PC-9 (cell line): ENCODE data around the gene ASTN2. TPM values are rescaled to one million over a fixed set of nuclear protein-coding genes. Genes with fewer than 3 reads are reported as not detected.
"Not testable (repeated sequence)": the region's sequence is repeated elsewhere in the genome, so short reads cannot be mapped to it uniquely, and the experiment has no call there.

ENCODE experiments used
- BruUV-seq: library from RNA; stranded (reverse); fragments of 400-500 nt; replicated peaks from 2 replicates; lab custom pipeline; 2021; lab: Mats Ljungman, UMichigan
- CTCF ChIA-PET: fragments of 300-600 bp; sonication (Branson Sonifier 250); formaldehyde crosslinking; loops from one replicate; lab custom pipeline; 2022; ENCODE audit warnings: antibody characterized with exemption; lab: Charles Lee
- POLR2A ChIA-PET: fragments of 300-600 bp; sonication (Branson Sonifier 250); formaldehyde crosslinking; loops from one replicate; lab custom pipeline; 2022; ENCODE audit warnings: antibody characterized with exemption; ENCODE audit not compliant: unreplicated experiment; lab: Charles Lee
- DNase-seq, 2 experiments: peaks; one replicate each; pipeline versions ENCODE4 v3.0.0 to v3.0.0-alpha.2; 2015 to 2022; ENCODE audit warnings: mixed read lengths in 1 of 2
- H2AFZ ChIP-seq: fragments of 200-600 bp; sonication (generic); 2 replicates; pipeline ENCODE4 v1.8.1; 2017; ENCODE audit warnings: antibody characterized with exemption
- H3F3A ChIP-seq: fragments of 200-600 bp; sonication (generic); 2 replicates; pipeline ENCODE4 v1.8.1; 2017; ENCODE audit warnings: antibody characterized with exemption, mild to moderate bottlenecking, low read depth; ENCODE audit not compliant: insufficient read depth
- H3K27ac ChIP-seq: fragments of 200-600 bp; sonication (generic); 2 replicates; pipeline ENCODE4 v1.6.1; 2016; ENCODE audit warnings: mixed run types
- H3K27me3 ChIP-seq: fragments of 200-600 bp; sonication (generic); 2 replicates; pipeline ENCODE4 v1.6.1; 2016; ENCODE audit warnings: low read depth, mixed run types; ENCODE audit not compliant: insufficient read depth
- H3K36me3 ChIP-seq: fragments of 200-600 bp; sonication (generic); 2 replicates; pipeline ENCODE4 v1.6.1; 2016; ENCODE audit warnings: low read depth, mixed run types
- H3K4me1 ChIP-seq: fragments of 200-600 bp; sonication (generic); replicated peaks from 2 replicates; pipeline ENCODE4 v1.6.1; 2016; ENCODE audit warnings: mixed run types; ENCODE audit not compliant: insufficient read depth
- H3K4me2 ChIP-seq: fragments of 200-600 bp; sonication (generic); 2 replicates; pipeline ENCODE4 v1.6.1; 2017; ENCODE audit warnings: mixed run types
- H3K4me3 ChIP-seq: fragments of 200-600 bp; sonication (generic); 2 replicates; pipeline ENCODE4 v1.6.1; 2016; ENCODE audit warnings: mixed run types
- H3K79me2 ChIP-seq: fragments of 200-600 bp; sonication (generic); 2 replicates; pipeline ENCODE4 v1.6.1; 2017; ENCODE audit warnings: low read depth, mixed run types
- H3K9me2 ChIP-seq: fragments of 200-600 bp; sonication (generic); 2 replicates; pipeline ENCODE4 v1.8.1; 2017; ENCODE audit warnings: mild to moderate bottlenecking; ENCODE audit not compliant: insufficient read depth
- H3K9me3 ChIP-seq: fragments of 200-600 bp; sonication (generic); 2 replicates; pipeline ENCODE4 v1.8.1; 2016; ENCODE audit warnings: low read depth; ENCODE audit not compliant: insufficient read depth
- H4K20me1 ChIP-seq: fragments of 200-600 bp; sonication (generic); 2 replicates; pipeline ENCODE4 v1.8.1; 2017; ENCODE audit not compliant: insufficient read depth
- EZH2 ChIP-seq: fragments of 200-600 bp; sonication (generic); IDR thresholded peaks from 2 replicates; pipeline ENCODE4 v1.8.0; 2017; ENCODE audit warnings: antibody characterized with exemption, low read depth
- intact Hi-C: fragments of 100-400 bp; cut with micrococcal nuclease; formaldehyde crosslinking; loops from one replicate; pipeline ENCODE4 v1.10.0; 2022; ENCODE audit not compliant: unreplicated experiment
- total RNA-seq: library from RNA; stranded (reverse); gene quantifications from 2 replicates; pipeline ENCODE4 v1.2.3, GENCODE V29; 2021
- TF ChIP-seq, protein P1 (sequence below): fragments of 200-600 bp; sonication (generic); conservative IDR thresholded peaks from 2 replicates; pipeline ENCODE4 v1.6.1; 2017; ENCODE audit warnings: mixed run types, antibody characterized with exemption, mild to moderate bottlenecking, moderate library complexity

ASTN2 gene
- total RNA-seq, 1 experiment from 2014 or later = 6.2 TPM

DNA sequence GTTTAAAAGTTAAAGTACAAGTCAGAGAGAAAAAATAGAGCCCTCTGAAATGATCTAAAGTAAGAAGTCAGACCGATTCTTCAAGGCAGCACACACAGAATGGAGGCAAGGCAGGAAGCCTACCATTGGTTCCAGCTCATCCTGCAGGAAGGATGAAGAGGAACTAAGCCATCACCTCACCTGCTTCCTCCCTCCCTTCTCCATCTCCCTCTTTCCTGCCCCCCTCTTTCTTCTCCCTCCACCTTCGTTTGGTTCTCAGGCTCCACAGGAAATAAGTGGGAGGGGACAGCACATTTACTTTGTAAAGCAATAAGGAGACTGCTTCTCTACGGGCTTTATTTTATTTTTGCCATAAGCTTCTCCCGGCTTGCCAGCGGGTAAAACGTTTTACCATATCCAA, 514.3 kb downstream of the ASTN2 start:
- H3K36me3 ChIP-seq = no peaks in the 10 kb centered on the region
- H3K79me2 ChIP-seq = no peaks in the 10 kb centered on the region
- ChIA-PET POLR2A (no interaction called here), CTCF (no interaction called here)
- H3K4me3 ChIP-seq = no peak overlapping the region
- no peaks in the 10 kb centered on the region for H4K20me1 ChIP-seq
- TF ChIP-seq EZH2 = no peak
- TF ChIP-seq, protein P1, sequence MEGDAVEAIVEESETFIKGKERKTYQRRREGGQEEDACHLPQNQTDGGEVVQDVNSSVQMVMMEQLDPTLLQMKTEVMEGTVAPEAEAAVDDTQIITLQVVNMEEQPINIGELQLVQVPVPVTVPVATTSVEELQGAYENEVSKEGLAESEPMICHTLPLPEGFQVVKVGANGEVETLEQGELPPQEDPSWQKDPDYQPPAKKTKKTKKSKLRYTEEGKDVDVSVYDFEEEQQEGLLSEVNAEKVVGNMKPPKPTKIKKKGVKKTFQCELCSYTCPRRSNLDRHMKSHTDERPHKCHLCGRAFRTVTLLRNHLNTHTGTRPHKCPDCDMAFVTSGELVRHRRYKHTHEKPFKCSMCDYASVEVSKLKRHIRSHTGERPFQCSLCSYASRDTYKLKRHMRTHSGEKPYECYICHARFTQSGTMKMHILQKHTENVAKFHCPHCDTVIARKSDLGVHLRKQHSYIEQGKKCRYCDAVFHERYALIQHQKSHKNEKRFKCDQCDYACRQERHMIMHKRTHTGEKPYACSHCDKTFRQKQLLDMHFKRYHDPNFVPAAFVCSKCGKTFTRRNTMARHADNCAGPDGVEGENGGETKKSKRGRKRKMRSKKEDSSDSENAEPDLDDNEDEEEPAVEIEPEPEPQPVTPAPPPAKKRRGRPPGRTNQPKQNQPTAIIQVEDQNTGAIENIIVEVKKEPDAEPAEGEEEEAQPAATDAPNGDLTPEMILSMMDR = no peak
- H3K9me3 ChIP-seq = peaks cover 3% of the 10 kb centered on the region; the same call in 1 of the 2 replicates
- no peaks in the 10 kb centered on the region for H3K9me2 ChIP-seq
- 0 out of 2 replicates have a peak, but pooled peaks cover 18% of the 10 kb centered on the region for H3K4me1 ChIP-seq
- H3K27ac ChIP-seq = no peak overlapping the region
- no peak overlapping the region for H3K4me2 ChIP-seq
- no TSS peak for BruUV-seq
- H3F3A ChIP-seq = peaks cover 12% of the 10 kb centered on the region; the same call in 1 of the 2 replicates
- no peak for DNase-seq
- intact Hi-C loops = no loop called here
- no peak overlapping the region for H2AFZ ChIP-seq
- no peaks in the 10 kb centered on the region for H3K27me3 ChIP-seq

DNA sequence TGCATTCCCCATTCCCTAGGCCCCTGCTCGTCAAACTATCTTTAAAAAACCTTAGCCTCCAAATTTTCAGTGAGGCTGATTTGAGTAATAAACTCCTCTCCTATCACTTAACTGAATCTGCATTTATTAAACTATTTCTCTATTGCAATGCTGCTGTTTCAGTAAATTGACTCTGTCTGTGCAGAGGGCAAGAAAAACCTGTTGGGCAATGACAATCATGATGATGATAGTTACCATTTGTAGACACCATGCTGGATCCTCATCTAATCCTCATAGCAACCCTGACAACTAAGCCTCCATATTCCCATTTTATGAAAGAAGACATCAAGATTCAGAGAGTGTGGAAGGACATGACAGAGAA, 514.9 kb downstream of the ASTN2 start:
- intact Hi-C loops = no loop called here
- Histone ChIP-seq H3K4me2 (no peak overlapping the region), H3K9me2 (no peaks in the 10 kb centered on the region), H3K9me3 (peaks cover 3% of the 10 kb centered on the region; the same call in 1 of the 2 replicates), H3F3A (peaks cover 12% of the 10 kb centered on the region; the same call in 1 of the 2 replicates), H3K27me3 (no peaks in the 10 kb centered on the region), H2AFZ (no peak overlapping the region), H3K4me3 (no peak overlapping the region), H3K79me2 (no peaks in the 10 kb centered on the region), H3K4me1 (0 out of 2 replicates have a peak, but pooled peaks cover 18% of the 10 kb centered on the region), H4K20me1 (no peaks in the 10 kb centered on the region), H3K36me3 (no peaks in the 10 kb centered on the region), H3K27ac (peak overlapping the region; percentile 18; the same call in 1 of the 2 replicates)
- ChIA-PET CTCF (no interaction called here), POLR2A (no interaction called here)
- no TSS peak for BruUV-seq
- peak in 1 of 2 experiments; percentile 36 for DNase-seq
- TF ChIP-seq EZH2 = no peak
- TF ChIP-seq, protein P1 = no peak

- no peak overlapping the region for H3K4me2 ChIP-seq
- H3F3A ChIP-seq = peaks cover 12% of the 10 kb centered on the region; the same call in 1 of the 2 replicates
- intact Hi-C loops = no loop called here
- ChIA-PET CTCF (no interaction called here), POLR2A (no interaction called here)
- no peaks in the 10 kb centered on the region for H3K79me2 ChIP-seq
- H3K4me1 ChIP-seq = 0 out of 2 replicates have a peak, but pooled peaks cover 18% of the 10 kb centered on the region
- H3K27ac ChIP-seq = peak overlapping the region; percentile 30; the same call in 1 of the 2 replicates
- peak; percentile 11 to 77 for DNase-seq
- H4K20me1 ChIP-seq = no peaks in the 10 kb centered on the region
- no peak for TF ChIP-seq EZH2
- TF ChIP-seq, protein P1 = no peak
- H3K36me3 ChIP-seq = no peaks in the 10 kb centered on the region
- no peak overlapping the region for H3K4me3 ChIP-seq
- no TSS peak for BruUV-seq
- peaks cover 3% of the 10 kb centered on the region; the same call in 1 of the 2 replicates for H3K9me3 ChIP-seq
- H3K27me3 ChIP-seq = no peaks in the 10 kb centered on the region
- H2AFZ ChIP-seq = no peak overlapping the region
- H3K9me2 ChIP-seq = no peaks in the 10 kb centered on the region
Observed at GRCh38 chr9:116899337-116900006, 515.4 kb downstream of the ASTN2 start.

DNA sequence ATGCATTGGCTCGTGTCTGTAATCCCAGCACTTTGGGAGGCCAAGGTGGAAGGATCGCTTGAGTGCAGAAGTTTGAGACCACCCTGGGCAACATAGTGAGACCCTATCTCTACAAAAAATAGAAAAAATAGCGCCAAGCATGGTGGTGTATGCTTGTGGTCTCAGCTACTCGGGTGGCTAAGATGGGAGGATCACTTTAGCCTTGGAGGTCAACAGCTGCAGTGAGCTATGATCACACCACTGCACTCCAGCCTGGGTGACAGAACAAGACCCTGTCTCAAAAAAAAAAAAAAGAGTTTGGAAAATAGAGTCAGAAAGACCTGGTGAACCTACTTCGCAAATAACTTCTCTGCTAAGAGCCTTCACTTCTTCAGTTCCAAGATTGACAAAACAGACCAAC, 516.7 kb downstream of the ASTN2 start:
- Histone ChIP-seq H3K4me1 (0 out of 2 replicates have a peak, but pooled peaks cover 18% of the 10 kb centered on the region), H3F3A (peaks cover 12% of the 10 kb centered on the region; the same call in 1 of the 2 replicates)
- H3K27me3 ChIP-seq, H4K20me1 ChIP-seq, DNase-seq, H2AFZ ChIP-seq, H3K36me3 ChIP-seq, POLR2A ChIA-PET, H3K9me2 ChIP-seq, H3K9me3 ChIP-seq, H3K4me3 ChIP-seq, intact Hi-C loops, H3K27ac ChIP-seq, BruUV-seq, H3K4me2 ChIP-seq, CTCF ChIA-PET, H3K79me2 ChIP-seq: not testable (repeated sequence)
